SH-SY5Y (cell line): ENCODE data around the gene FGF12.

Experiments
- GATA2 ChIP-seq: IDR thresholded peaks from 2 replicates; pipeline ENCODE4 v1.6.1; 2011; ENCODE audit warnings: mild to moderate bottlenecking, low read depth, low read length
- GATA3 ChIP-seq: IDR thresholded peaks from 2 replicates; pipeline ENCODE4 v1.6.1; 2011; ENCODE audit warnings: low read depth, mild to moderate bottlenecking, low read length, moderate library complexity

DNA sequence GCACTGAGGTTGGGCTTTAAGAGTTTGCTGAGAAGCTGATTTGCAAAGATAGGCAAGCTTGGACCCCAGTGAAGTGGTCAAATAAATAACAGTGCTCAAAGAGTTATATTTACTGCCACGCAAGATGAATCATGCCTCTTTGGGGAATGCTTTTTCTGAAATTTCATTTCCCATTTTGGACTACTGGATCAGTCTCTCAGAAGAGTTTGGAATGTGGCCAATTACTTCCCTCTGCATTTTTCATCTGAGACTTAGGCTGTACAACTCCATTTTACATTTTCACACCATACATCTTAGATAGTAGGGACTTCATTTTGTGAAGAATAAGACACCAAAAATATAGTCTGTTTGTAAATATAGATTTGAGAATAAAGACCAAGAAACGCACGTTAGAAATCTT, 419.7 kb downstream of the FGF12 start:
- TF ChIP-seq GATA3 (no peak), GATA2 (no peak)
